Measurements from ENCODE around the gene PPP1R16B.

Gene PPP1R16B

DNA sequence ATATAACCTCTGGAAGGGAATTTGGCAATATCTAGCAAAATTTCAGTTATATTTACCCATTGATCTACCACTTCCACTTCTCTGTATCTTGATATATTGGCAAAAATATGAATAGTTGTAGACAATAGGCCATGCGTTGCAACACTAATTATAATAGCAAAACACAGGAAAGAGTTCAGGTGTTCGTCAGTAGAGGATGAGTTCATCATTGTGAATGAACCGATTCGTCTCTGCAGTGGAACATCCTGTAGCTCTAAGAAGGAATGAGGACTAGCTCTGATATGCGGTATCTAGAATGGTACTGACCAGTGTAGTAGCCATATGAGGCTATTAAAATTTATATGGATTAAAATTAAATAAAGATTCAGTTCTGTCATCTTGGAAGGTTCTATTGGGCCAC is 129.0 kb downstream of the PPP1R16B start:
- DNase-seq = no peak
- in situ Hi-C loops (cut with HindIII; ENCODE audit: low pct_ligation_motif_present, low sequenced_read_pairs) = no loop called here
- TF ChIP-seq, protein P1, sequence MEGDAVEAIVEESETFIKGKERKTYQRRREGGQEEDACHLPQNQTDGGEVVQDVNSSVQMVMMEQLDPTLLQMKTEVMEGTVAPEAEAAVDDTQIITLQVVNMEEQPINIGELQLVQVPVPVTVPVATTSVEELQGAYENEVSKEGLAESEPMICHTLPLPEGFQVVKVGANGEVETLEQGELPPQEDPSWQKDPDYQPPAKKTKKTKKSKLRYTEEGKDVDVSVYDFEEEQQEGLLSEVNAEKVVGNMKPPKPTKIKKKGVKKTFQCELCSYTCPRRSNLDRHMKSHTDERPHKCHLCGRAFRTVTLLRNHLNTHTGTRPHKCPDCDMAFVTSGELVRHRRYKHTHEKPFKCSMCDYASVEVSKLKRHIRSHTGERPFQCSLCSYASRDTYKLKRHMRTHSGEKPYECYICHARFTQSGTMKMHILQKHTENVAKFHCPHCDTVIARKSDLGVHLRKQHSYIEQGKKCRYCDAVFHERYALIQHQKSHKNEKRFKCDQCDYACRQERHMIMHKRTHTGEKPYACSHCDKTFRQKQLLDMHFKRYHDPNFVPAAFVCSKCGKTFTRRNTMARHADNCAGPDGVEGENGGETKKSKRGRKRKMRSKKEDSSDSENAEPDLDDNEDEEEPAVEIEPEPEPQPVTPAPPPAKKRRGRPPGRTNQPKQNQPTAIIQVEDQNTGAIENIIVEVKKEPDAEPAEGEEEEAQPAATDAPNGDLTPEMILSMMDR (IDR thresholded peaks at IDR 0.05; ENCODE audit: low read depth, low read length, missing control alignments) = no peak
- Histone ChIP-seq H3K27ac (no peak overlapping the region), H3K4me3 (ENCODE audit: low read depth, low read length) (no peak overlapping the region), H3K36me3 (replicated peaks) (no peaks in the 10 kb centered on the region), H3K27me3 (replicated peaks) (no peaks in the 10 kb centered on the region)

DNA sequence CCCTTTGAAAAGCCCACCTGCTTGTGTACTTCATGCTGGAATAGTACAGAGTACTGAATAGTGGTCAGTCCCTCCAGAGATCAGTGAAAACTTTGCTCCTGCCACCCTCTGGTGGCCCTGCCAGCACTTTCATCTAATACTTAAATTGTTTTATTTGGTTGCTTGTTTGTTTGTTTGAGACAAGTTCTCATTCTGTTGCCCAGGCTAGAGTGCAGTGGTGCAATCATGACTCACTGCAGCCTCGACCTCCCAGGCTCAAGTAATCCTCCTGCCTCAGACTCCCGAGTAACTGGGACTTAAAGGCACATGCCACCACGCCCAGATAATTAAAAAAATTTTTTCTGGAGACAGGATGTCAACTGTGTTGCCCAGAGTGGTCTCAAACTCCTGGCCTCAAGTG is 129.8 kb downstream of the PPP1R16B start:
- TF ChIP-seq, protein P1 (IDR thresholded peaks at IDR 0.05; ENCODE audit: low read depth, low read length, missing control alignments) = peak; percentile 52
- in situ Hi-C loops (cut with HindIII; ENCODE audit: low pct_ligation_motif_present, low sequenced_read_pairs) = no loop called here
- peak; percentile 30 for DNase-seq
- Histone ChIP-seq H3K27ac (peak overlapping the region; percentile 34), H3K36me3 (replicated peaks) (no peaks in the 10 kb centered on the region), H3K4me3 (ENCODE audit: low read depth, low read length) (no peak overlapping the region), H3K27me3 (replicated peaks) (no peaks in the 10 kb centered on the region)

DNA sequence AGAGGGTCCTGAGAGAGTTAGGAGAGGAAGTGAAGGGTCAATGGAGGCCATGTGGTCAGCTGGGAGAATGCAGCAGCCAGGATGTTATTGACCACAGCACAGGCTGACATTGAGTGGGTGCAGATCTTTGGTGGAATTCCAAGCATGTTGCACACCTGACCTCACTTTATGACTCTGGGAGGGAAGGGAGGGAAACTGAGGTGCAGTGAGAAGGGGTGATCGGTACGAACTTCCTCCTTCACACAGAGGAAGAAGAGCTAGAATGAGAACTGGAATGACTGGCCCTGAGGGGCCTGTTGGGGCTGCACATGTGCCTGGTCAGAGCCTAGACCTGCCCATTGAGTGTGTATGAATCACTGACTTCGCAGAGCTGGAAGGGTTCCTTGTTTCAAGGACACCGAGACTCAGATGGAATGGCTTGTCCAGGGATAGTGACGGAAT is 130.5 kb downstream of the PPP1R16B start:
- TF ChIP-seq, protein P1 (IDR thresholded peaks at IDR 0.05; ENCODE audit: low read depth, low read length, missing control alignments) = peak; percentile 8
- Histone ChIP-seq H3K27me3 (replicated peaks) (no peaks in the 10 kb centered on the region), H3K27ac (no peak overlapping the region), H3K36me3 (replicated peaks) (no peaks in the 10 kb centered on the region), H3K4me3 (ENCODE audit: low read depth, low read length) (no peak overlapping the region)
- in situ Hi-C loops (cut with HindIII; ENCODE audit: low pct_ligation_motif_present, low sequenced_read_pairs) = no loop called here
- no peak for DNase-seq

DNA sequence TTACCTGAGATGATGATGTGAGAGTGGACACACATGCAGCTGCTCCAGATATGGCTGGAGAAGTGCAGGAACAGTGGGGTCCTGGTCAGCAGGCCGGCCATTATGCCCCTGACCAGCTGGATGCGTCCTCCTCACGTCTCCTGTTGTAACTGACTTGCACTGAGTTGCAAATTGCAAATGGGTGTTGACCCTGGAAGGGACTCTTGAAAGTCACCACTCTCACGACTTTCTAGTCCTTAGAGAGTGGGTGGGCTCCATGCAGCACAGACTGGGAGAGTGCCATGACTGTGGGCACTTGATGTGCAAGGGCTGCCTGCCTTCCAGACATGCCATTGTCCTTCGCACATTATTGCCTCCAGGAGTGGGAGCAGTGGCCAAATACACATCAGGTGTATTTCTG is 131.5 kb downstream of the PPP1R16B start:
- Histone ChIP-seq H3K27ac (no peak overlapping the region), H3K36me3 (replicated peaks) (no peaks in the 10 kb centered on the region), H3K27me3 (replicated peaks) (no peaks in the 10 kb centered on the region), H3K4me3 (ENCODE audit: low read depth, low read length) (no peak overlapping the region)
- TF ChIP-seq, protein P1 (IDR thresholded peaks at IDR 0.05; ENCODE audit: low read depth, low read length, missing control alignments) = no peak
- DNase-seq = no peak
- in situ Hi-C loops (cut with HindIII; ENCODE audit: low pct_ligation_motif_present, low sequenced_read_pairs) = no loop called here

DNA sequence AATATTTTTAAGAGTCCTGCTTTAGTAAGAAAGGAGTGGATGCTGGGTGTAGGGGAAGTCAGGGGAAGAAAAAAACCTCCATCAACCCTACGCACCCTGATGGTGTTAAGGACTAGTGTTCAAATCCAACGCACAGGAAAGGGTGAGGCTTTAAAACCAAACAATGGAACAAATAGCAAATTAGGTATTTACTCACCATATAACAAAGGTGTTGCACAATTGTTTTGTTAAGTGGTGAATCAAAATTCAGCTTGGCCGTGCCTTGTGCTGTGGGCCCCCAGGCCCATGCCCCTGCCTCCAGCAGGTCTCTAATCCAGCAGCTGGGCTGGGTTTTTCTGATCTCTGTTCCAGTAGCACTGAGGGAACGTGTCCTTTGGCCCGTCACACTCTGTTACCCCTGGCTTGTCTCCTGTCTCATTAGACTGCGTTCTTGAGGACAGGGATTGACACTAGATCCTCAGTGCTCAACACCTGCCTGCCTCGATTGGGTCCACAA is 132.5 kb downstream of the PPP1R16B start:
- Histone ChIP-seq H3K27ac (no peak overlapping the region), H3K27me3 (replicated peaks) (no peaks in the 10 kb centered on the region), H3K4me3 (ENCODE audit: low read depth, low read length) (no peak overlapping the region), H3K36me3 (replicated peaks) (no peaks in the 10 kb centered on the region)
- DNase-seq = no peak
- TF ChIP-seq, protein P1 (IDR thresholded peaks at IDR 0.05; ENCODE audit: low read depth, low read length, missing control alignments) = no peak
- in situ Hi-C loops (cut with HindIII; ENCODE audit: low pct_ligation_motif_present, low sequenced_read_pairs) = no loop called here

DNA sequence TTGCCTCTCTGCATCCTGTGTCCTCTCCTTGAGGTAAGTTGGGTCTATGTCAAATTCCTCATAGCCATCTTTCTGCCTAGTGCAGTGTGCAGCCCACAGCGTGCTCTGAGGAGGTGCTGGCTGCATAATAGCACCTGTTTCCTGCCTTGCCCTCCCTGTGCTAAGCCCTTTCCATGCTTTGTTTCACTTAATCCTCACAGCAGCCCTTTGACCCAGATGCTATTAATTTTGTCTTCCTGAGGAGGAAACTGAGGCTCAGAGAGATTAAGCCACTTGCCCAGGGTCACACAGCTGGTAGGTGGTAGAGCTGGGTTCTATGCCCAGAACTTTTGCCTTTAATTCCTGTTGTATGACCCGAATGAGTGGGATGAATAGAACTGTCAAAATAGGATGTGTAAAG is 134.2 kb downstream of the PPP1R16B start:
- no peaks in the 10 kb centered on the region for H3K36me3 ChIP-seq (replicated peaks)
- H3K27me3 ChIP-seq (replicated peaks) = no peaks in the 10 kb centered on the region
- no peak for DNase-seq
- TF ChIP-seq, protein P1 (IDR thresholded peaks at IDR 0.05; ENCODE audit: low read depth, low read length, missing control alignments) = no peak
- H3K27ac ChIP-seq = no peak overlapping the region
- in situ Hi-C loops (cut with HindIII; ENCODE audit: low pct_ligation_motif_present, low sequenced_read_pairs) = no loop called here
- H3K4me3 ChIP-seq (ENCODE audit: low read depth, low read length) = no peak overlapping the region

Data from brain microvascular endothelial cell (primary cell).